HFFc6 (cell line): Measurements from ENCODE around the gene SDCCAG8. TPM values are rescaled to one million over a fixed set of nuclear protein-coding genes. Genes with fewer than 3 reads are reported as not detected.

Source experiments
- DNase-seq: peaks from one replicate; pipeline ENCODE4 v3.0.0-alpha.2; 2018
- H3K27ac Mint-ChIP-seq: 2 replicates; pipeline ENCODE4 v1.8.0; 2020; ENCODE audit warnings: mild to moderate bottlenecking, mixed read lengths
- H3K27me3 Mint-ChIP-seq: 2 replicates; pipeline ENCODE4 v1.8.0; 2021; ENCODE audit warnings: mild to moderate bottlenecking, moderate library complexity, mixed read lengths; ENCODE audit not compliant: insufficient read depth
- H3K36me3 Mint-ChIP-seq: 2 replicates; pipeline ENCODE4 v1.8.0; 2021; ENCODE audit warnings: low read depth, mixed read lengths
- H3K4me1 Mint-ChIP-seq: 2 replicates; pipeline ENCODE4 v1.8.0; 2020; ENCODE audit warnings: low read depth, mixed read lengths
- H3K4me3 Mint-ChIP-seq: 2 replicates; pipeline ENCODE4 v1.8.0; 2020; ENCODE audit warnings: mild to moderate bottlenecking, moderate library complexity, mixed read lengths
- H3K9me3 Mint-ChIP-seq: 2 replicates; pipeline ENCODE4 v1.8.0; 2020; ENCODE audit warnings: mild to moderate bottlenecking, mixed read lengths
- total RNA-seq, 6 experiments: library from RNA; stranded (reverse); fragmentation: NEBNext Ultra II Directional; extraction: Animal tissue kit (Norgen Biotek cat#: 25700); gene quantifications; 2 replicates in 1 of 6; 3 replicates in 5 of 6; pipeline ENCODE4 v1.2.3, GENCODE V29; 2021
- TF ChIP-seq, protein P1 (sequence below): fragments of 200-600 bp; sonication (generic); IDR thresholded peaks from 2 replicates; pipeline ENCODE4 v1.5.0; 2021; ENCODE audit warnings: antibody characterized with exemption, mild to moderate bottlenecking

Gene SDCCAG8
- total RNA-seq, 6 experiments from 2014 or later = 22.3 to 31.2 (median 26.1) TPM

DNA sequence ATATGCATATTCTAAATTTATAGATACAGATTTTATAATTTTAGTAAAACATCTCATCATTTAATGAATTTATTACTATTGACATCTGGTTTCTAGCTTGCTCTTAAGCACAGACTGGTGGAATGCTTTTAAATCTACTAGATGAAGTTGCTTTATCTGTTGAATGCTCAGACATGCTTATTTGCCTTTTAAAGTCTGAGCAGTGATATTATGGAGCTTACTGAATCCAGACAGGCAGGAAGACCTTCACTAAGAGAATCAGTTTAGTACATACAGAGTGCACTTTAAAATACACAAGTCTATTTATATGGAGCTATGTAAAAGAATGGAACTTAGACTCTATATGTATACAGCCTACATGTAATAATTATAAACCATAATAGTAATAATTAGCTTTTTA lies 16.6 kb downstream of the SDCCAG8 start:
- no peaks in the 10 kb centered on the region for H3K27me3 Mint-ChIP-seq
- H3K9me3 Mint-ChIP-seq = no peaks in the 10 kb centered on the region
- no peak for DNase-seq
- TF ChIP-seq, protein P1, sequence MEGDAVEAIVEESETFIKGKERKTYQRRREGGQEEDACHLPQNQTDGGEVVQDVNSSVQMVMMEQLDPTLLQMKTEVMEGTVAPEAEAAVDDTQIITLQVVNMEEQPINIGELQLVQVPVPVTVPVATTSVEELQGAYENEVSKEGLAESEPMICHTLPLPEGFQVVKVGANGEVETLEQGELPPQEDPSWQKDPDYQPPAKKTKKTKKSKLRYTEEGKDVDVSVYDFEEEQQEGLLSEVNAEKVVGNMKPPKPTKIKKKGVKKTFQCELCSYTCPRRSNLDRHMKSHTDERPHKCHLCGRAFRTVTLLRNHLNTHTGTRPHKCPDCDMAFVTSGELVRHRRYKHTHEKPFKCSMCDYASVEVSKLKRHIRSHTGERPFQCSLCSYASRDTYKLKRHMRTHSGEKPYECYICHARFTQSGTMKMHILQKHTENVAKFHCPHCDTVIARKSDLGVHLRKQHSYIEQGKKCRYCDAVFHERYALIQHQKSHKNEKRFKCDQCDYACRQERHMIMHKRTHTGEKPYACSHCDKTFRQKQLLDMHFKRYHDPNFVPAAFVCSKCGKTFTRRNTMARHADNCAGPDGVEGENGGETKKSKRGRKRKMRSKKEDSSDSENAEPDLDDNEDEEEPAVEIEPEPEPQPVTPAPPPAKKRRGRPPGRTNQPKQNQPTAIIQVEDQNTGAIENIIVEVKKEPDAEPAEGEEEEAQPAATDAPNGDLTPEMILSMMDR = no peak
- H3K4me3 Mint-ChIP-seq = peak overlapping the region; percentile 52; the same call in 1 of the 2 replicates
- H3K4me1 Mint-ChIP-seq = peaks cover 63% of the 10 kb centered on the region
- peaks cover 54% of the 10 kb centered on the region for H3K36me3 Mint-ChIP-seq
- H3K27ac Mint-ChIP-seq = peak overlapping the region; percentile 62; the same call in 1 of the 2 replicates

DNA sequence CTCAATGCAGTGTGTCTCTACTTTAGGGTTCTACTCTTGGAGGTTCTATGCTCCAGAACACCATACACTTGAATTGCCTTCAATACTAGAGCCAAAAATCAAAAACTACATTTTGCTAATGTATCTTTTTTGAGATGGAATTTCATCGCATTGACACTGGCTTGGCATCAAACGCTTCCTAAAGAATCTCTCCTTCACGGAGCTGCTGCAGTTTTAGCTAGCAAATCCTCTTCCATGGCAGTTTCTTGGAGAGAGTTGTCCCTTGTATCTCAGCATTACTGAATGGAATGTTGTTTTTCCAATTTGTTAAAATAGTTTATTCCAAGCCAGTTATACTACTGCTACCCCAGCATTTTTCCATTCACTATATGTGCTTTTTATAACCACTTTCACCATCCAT lies 17.7 kb downstream of the SDCCAG8 start:
- TF ChIP-seq, protein P1 = no peak
- Mint-ChIP-seq H3K36me3 (peaks cover 58% of the 10 kb centered on the region), H3K4me1 (peaks cover 52% of the 10 kb centered on the region), H3K4me3 (no peak overlapping the region), H3K27ac (no peak overlapping the region), H3K27me3 (no peaks in the 10 kb centered on the region), H3K9me3 (no peaks in the 10 kb centered on the region)
- no peak for DNase-seq

DNA sequence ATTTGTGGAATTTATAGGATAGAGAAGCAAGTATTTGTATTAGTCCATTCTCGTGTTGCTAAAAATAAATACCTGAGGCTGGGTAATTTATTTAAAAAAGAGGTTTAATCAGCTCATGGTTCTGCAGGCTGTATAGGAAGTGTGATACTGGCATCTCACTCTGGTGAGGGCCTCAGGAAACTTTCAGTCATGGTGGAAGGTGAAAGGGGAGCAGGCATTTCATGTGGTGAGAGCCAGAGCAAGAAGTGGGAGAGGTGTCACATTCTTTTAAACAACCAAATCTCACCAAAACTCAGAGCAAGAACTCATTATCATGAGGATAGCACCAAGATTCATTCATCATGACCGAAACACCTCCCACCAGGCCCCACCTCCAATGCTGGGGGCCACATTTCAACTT lies 18.1 kb downstream of the SDCCAG8 start:
- Mint-ChIP-seq H3K4me1 (peaks cover 47% of the 10 kb centered on the region), H3K27ac (no peak overlapping the region), H3K36me3 (peaks cover 58% of the 10 kb centered on the region), H3K9me3 (no peaks in the 10 kb centered on the region), H3K4me3 (no peak overlapping the region), H3K27me3 (no peaks in the 10 kb centered on the region)
- DNase-seq = no peak
- TF ChIP-seq, protein P1 = no peak

DNA sequence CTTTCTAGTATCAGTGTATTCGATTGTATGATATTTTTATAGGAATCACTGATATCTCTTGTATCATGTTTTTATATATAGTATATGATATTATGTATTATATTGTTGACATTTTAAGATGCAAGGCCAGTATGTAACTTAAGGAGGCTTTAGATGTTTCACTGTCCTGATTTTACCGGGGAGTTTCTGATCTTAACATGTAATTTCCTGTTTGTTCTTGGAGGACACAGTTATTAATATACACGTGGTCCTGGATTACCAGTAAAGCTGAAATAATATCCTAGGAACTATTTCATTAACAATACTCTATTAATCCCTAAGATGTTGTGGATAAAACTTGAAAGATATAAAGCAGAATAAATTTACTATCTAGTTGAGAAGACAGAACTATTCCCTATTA lies 19.5 kb downstream of the SDCCAG8 start:
- Mint-ChIP-seq H3K27me3 (no peaks in the 10 kb centered on the region), H3K9me3 (no peaks in the 10 kb centered on the region), H3K36me3 (peaks cover 52% of the 10 kb centered on the region), H3K4me1 (peaks cover 40% of the 10 kb centered on the region), H3K27ac (no peak overlapping the region), H3K4me3 (no peak overlapping the region)
- DNase-seq = no peak
- TF ChIP-seq, protein P1 = no peak

DNA sequence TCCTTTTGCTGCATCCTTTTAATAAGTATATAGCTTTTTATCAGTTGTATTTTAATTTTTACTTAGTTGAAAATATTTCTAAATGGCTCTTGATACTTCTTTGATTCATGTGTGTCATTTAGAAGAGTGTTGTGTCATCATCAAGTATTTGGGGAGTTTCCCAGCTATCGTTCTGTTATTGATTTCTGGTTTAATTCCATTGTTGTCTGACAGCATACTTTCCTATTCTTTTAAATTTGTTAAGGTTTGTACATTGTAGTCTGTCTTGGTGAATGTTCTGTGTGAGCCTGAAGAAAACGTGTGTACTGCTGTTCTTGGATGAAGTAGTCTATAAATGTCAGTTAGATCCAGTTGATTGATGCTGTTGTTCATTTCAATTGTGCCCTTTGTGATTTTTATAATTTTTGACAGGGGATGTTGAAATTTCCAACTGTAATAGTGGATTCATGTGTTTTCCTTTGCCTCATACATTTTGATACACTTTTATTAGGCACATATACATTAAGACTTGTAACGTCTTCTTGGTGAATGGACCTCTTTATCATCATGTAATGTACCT lies 24.8 kb downstream of the SDCCAG8 start:
- no peak for DNase-seq
- Mint-ChIP-seq H3K27me3 (no peaks in the 10 kb centered on the region; the same call in 1 of the 2 replicates), H3K36me3 (peaks cover 55% of the 10 kb centered on the region), H3K4me1 (peaks cover 36% of the 10 kb centered on the region), H3K27ac (no peak overlapping the region), H3K4me3 (no peak overlapping the region), H3K9me3 (no peaks in the 10 kb centered on the region; the same call in 1 of the 2 replicates)
- TF ChIP-seq, protein P1 = no peak
